Skeletal muscle tissue (tissue), 4 donors: ENCODE data around the gene GAA. TPM values are rescaled to one million over a fixed set of nuclear protein-coding genes. Genes with fewer than 3 reads are reported as not detected.

Experiments
- H3K27ac ChIP-seq: one replicate; pipeline ENCODE4 v1.7.0; 2013; ENCODE audit warnings: mild to moderate bottlenecking, low read depth, low read length, inconsistent platforms
- H3K27me3 ChIP-seq, 3 donors: one replicate each; pipeline ENCODE4 v1.7.0; 2013; ENCODE audit warnings: low read length in 3 of 3; ENCODE audit not compliant: control insufficient read depth in 3 of 3, insufficient read depth in 3 of 3
- H3K36me3 ChIP-seq, 3 donors: one replicate each; pipeline ENCODE4 v1.7.0; 2013; ENCODE audit warnings: low read length in 3 of 3; ENCODE audit not compliant: control insufficient read depth in 3 of 3, insufficient read depth in 3 of 3
- H3K4me1 ChIP-seq, 3 donors: one replicate each; pipeline ENCODE4 v1.7.0; 2013; ENCODE audit warnings: low read length in 3 of 3, mild to moderate bottlenecking in 3 of 3; ENCODE audit not compliant: control insufficient read depth in 3 of 3, insufficient read depth in 3 of 3
- H3K4me3 ChIP-seq, 3 donors: one replicate each; pipeline ENCODE4 v1.7.0; 2013; ENCODE audit warnings: low read length in 3 of 3
- H3K9ac ChIP-seq, 3 donors: one replicate each; pipeline ENCODE4 v1.7.0; 2013; ENCODE audit warnings: low read length in 3 of 3, mild to moderate bottlenecking in 3 of 3, moderate library complexity in 2 of 3, low read depth in 1 of 3
- H3K9me3 ChIP-seq, 3 donors: one replicate each; pipeline ENCODE4 v1.7.0; 2013; ENCODE audit warnings: low read length in 3 of 3; ENCODE audit not compliant: control insufficient read depth in 3 of 3
- total RNA-seq: library from RNA; depleted of rRNA; stranded (reverse); fragments of >200 nt; gene quantifications from one replicate; pipeline ENCODE4 v1.2.3, GENCODE V29; 2014
- donor health status: Osteomylitis.

Gene GAA
- total RNA-seq, 1 donor from 2014 or later, result 14.1 TPM

DNA sequence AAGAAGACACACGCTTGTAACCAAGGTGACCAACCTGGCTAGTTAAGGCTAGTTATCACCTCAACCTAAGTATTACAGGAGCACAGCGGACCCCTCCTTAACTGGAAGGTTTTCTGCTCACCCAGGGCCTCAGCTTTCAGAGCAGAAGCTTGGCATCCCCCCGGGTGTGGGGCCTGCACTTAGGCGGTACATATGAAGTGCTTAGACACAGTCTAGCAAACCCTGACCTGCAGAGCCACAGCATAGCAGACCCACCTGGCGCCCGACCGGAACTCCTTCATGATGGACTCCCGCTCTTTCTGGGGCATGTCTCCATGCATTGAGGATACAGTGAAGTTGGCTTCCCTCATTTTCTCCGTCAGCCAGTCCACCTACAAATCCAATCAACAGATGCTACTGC is 35.8 kb downstream of the GAA start:
- no peak overlapping the region for H3K9ac ChIP-seq
- H3K4me3 ChIP-seq, result no peak overlapping the region
- no peaks in the 10 kb centered on the region for H3K4me1 ChIP-seq
- no peaks in the 10 kb centered on the region for H3K9me3 ChIP-seq
- H3K27me3 ChIP-seq, result no peaks in the 10 kb centered on the region
- no peak overlapping the region for H3K27ac ChIP-seq
- peaks cover 67 to 83% (median 79%) of the 10 kb centered on the region in 3 donors for H3K36me3 ChIP-seq

DNA sequence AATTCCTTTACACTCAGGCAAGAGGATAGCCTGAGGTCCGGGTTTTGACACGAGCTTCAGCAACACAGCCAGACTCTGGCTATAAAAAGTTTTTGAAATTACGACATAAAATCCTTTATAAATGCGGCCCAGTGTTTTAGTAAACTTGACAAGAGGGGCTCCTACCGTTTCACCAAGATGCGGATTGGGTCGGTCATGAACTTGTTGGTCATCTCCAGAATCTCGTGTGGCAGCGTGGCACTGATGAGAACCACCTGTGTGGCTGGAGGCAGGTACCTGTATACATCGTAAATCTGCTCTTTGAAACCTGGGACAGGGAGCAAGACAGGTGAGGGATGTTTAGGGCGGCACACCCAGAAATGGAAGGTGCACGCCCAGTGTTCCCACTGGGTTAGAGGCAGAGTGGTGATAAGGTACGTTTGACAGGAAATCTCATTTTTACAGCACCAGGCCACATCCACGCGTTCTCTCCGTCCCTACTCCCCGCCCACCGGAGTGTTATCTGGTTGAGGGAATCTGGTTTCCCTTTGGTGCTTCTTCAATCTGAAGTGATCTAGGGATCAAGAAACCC is 37.6 kb downstream of the GAA start:
- Histone ChIP-seq H3K27ac (no peak overlapping the region), H3K9ac (no peak overlapping the region), H3K9me3 (no peaks in the 10 kb centered on the region), H3K27me3 (no peaks in the 10 kb centered on the region), H3K4me1 (no peaks in the 10 kb centered on the region), H3K36me3 (peaks cover 74 to 87% (median 82%) of the 10 kb centered on the region in 3 donors), H3K4me3 (no peak overlapping the region)

DNA sequence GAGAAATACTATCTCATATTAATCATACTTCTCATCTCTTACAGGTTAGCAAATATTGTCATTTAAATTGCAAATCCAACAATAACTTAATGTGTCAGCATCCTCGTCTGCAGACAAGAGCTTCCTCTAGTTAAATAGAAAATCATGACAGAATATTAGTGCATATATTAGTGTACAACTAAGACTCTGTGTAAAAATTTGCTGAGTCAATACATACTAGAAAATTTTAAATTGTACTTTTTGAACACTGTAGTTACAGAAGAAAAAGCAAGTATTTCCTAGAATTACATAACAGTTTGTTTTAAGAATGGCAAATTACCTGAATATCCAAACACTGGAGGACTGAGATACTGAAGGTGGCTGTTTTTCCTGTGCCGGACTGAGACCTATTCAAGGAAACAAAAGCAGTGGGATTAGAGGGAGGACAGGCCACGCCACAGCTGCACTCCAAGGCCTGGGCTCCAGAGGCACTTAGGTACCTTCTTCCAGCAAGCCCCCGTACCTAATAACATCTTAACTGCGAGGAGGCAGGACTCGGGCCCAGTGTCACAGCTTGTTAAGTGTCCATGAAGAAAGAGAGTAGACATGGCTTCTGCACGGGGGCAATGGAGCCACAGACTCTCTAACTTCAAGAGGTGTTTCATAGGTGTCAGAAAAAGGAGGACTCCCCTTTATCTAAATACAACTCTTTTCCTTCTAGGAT is 40.2 kb downstream of the GAA start:
- Histone ChIP-seq H3K9me3 (no peaks in the 10 kb centered on the region), H3K27me3 (no peaks in the 10 kb centered on the region), H3K27ac (no peak overlapping the region), H3K36me3 (peaks cover 59 to 68% (median 67%) of the 10 kb centered on the region in 3 donors), H3K4me3 (no peak overlapping the region), H3K9ac (no peak overlapping the region), H3K4me1 (peaks cover 12 to 19% (median 13%) of the 10 kb centered on the region in 3 donors)

DNA sequence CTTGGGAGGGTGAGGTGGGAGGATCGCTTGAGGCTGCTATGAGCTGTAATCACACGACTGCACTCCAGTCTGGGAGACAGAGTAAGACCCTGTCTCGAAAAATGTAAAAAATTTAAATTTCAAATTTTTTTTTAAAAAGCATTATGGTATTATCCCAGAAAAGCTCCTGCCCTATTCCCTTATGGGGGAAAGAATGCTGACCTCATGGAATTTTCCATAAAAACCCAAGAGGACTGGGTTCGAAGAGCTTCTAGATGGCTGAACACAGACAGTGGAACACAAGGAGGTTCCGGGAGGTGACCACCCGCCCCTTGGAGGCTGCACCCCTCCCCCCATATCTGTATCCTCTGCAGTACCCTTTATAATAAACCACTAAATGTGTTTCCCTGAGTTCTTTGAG is 41.5 kb downstream of the GAA start:
- peaks cover 12 to 21% (median 14%) of the 10 kb centered on the region in 3 donors for H3K4me1 ChIP-seq
- H3K9ac ChIP-seq, result no peak overlapping the region
- peaks cover 47 to 55% (median 53%) of the 10 kb centered on the region in 3 donors for H3K36me3 ChIP-seq
- H3K4me3 ChIP-seq, result no peak overlapping the region
- H3K27me3 ChIP-seq, result no peaks in the 10 kb centered on the region
- H3K9me3 ChIP-seq, result no peaks in the 10 kb centered on the region
- no peak overlapping the region for H3K27ac ChIP-seq

DNA sequence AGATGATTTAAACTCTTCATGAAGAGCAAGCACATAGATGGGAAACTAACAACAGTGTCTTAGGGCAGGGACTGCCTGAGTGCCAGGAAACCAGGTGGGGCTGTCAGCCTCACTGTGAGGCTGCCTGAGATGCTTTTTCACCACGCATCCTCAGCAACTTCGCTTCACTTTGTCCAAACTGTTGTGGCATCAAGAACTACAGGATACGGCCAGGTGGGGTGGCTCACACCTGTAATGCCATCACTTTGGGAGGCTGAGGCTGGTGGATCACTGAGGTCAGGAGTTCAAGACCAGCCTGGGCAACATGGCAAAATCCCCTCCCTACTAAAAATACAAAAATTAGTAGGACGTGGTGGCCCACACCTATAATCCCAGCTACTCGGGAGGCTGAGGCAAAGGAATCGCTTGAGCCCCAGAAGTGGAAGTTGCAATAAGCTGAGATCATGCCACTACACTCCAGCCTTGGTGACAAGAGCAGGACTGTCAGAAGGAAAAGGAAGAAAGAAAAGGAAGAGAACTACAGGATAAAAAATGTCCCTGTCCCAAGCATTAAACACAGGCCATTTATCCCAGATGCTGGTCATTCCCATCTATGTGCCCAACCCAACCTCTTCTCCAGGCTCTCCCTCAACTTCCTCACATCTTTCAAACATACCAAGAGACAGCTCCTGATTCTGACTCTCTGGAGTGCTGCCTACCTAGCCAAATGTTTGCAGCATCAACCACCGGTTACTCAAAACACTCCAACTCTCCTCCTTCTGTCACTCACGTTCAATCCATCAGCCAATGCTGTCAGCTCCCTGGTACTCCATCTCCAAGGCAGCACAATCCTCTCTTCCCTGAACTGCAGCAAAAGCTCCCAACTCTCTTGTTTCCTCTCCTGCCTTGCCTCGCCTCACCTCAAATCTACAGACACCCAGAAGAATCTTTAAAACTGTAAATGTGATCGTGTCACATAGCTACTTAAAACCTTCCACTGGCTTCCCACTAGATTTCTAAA is 44.0 kb downstream of the GAA start:
- Histone ChIP-seq H3K4me3 (peak overlapping the region; percentile 87 to 95 (median 92)), H3K4me1 (peaks cover 16 to 25% (median 18%) of the 10 kb centered on the region in 3 donors), H3K9me3 (no peaks in the 10 kb centered on the region), H3K27ac (no peak overlapping the region), H3K27me3 (no peaks in the 10 kb centered on the region), H3K36me3 (peaks cover 28 to 33% (median 29%) of the 10 kb centered on the region in 3 donors), H3K9ac (peak overlapping the region; percentile 88 to 93 (median 90))

DNA sequence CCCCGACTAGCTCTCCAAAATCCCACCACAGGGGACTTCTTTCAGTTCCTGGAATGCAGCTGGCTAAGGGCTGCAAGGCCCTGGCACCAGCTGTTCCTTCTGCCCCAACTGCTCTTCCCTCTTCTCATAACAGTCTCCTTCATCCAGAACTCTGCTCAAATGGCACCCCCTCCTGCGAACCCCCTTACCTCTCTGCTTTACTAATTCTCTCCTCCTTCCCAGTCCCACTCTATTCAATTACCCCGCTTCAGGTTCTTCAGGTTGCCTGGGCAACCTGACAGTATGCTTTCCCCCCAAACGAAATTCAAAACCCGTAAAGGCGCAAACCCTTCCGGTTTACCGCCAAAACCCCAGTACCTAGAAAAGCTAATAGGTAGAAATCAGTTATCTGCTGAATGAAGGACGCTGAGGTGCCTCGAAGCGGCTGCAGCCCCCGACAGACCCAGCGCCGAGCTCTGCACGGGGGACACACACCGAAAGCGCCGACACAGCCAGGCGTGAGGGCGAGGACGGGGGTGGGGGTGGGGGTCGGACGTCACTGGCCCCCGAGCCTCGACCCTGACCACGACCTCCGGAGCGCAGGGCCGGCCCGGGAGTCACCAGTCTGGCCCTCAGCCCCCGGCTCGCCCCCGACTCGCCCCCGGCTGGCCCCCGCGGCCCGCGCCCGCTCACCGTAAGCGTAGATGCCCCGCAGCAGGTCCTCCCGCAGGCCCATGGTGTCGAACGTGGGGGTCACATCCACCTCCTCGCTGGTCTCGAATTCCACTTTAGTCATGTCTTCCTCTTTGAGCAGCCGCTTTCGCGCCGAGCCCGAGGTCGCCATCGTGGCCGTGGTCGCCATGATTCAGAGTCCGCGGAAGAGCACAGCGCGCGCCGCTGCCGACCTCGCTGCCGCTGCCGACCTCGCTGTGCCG is 45.0 kb downstream of the GAA start:
- Histone ChIP-seq H3K27me3 (no peaks in the 10 kb centered on the region), H3K9ac (peak overlapping the region; percentile 88 to 93 (median 90)), H3K4me1 (peaks cover 16 to 25% (median 18%) of the 10 kb centered on the region in 3 donors), H3K36me3 (peaks cover 25% of the 10 kb centered on the region in 3 donors), H3K27ac (peak overlapping the region; percentile 93), H3K9me3 (no peaks in the 10 kb centered on the region), H3K4me3 (peak overlapping the region; percentile 87 to 95 (median 92))

DNA sequence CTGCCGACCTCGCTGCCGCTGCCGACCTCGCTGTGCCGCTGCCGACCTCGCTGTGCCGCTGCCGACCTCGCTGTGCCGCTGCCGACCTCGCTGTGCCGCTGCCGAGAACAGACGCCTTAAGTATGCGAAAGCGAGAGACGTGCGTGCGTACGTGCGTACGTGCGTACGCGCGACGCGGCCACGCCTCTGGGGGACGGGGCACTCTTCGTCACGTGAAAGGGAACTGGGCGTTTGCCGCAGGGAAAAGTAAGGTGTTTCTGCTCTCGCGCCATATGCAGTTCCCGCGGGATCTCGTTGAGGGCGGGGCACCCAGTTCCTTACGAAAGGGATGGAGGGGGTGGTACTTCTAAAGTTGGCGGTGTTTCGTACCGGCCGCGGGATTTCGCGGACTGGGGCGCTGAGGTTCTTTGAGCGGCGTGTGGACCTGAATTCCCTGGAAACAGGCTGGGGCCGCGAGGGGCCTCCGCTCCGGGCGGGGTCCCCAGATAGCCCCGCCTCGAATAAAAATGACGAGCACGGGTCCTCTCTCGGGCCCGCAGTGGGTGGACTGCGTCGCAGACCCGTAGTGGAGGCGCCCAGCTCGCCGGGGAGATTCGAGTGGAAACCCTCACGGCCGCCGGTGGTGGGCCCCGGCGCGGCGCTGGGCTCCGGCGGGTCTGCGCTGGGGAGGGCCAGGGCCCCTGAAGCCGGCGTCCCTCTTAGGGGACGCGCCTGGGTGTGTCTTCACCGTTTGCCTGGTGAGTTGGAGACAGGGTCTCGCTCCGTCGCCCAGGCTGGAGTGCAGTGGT is 45.8 kb downstream of the GAA start, which contains the start of gene EIF4A3:
TSS of gene EIF4A3 (minus strand) at position 94 of the 788 bp plus-strand sequence. CDS start 167 bp downstream, outside the sequence.
- H3K4me1 ChIP-seq, result peaks cover 16 to 25% (median 18%) of the 10 kb centered on the region in 3 donors
- no peaks in the 10 kb centered on the region for H3K27me3 ChIP-seq
- H3K27ac ChIP-seq, result peak within 1 kb of the TSS; percentile 93
- peaks cover 17% of the 10 kb centered on the region in 3 donors for H3K36me3 ChIP-seq
- H3K9me3 ChIP-seq, result no peaks in the 10 kb centered on the region
- peak within 1 kb of the TSS; percentile 88 to 94 (median 90) for H3K9ac ChIP-seq
- H3K4me3 ChIP-seq, result peak within 1 kb of the TSS; percentile 87 to 95 (median 92)

DNA sequence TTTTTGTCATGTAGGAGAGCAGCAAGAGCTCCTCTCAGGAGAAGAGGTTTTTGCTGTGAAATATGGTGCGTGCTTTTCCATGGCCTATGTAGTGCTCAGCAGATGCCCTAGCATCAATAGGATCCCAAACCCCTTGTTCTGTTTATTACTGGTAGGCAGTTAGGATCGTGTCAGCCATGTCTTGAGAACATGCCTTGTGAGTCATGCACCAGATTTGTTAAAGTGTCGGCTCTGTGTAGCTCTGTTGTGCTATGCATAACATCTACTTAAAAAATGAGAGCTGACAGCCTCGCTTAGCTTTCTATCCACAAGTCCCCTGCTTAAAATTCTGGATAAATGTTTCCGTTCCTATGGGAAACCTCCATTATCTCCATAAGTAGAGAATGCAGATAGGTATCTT is 50.0 kb downstream of the GAA start:
- Histone ChIP-seq H3K9ac (no peak overlapping the region), H3K27ac (no peak overlapping the region), H3K4me3 (no peak overlapping the region), H3K9me3 (no peaks in the 10 kb centered on the region), H3K27me3 (no peaks in the 10 kb centered on the region), H3K4me1 (peaks cover 4 to 7% (median 5%) of the 10 kb centered on the region in 3 donors), H3K36me3 (no peaks in the 10 kb centered on the region)
